Neural cell (in vitro differentiated cells): ENCODE results near the gene CAPN9. TPM values are rescaled to one million over a fixed set of nuclear protein-coding genes. Genes with fewer than 3 reads are reported as not detected.

ENCODE experiments used
- H2AFZ ChIP-seq: fragments of 200-600, 300-800 bp; sonication (generic), shearing (Covaris generic); 2 replicates; pipeline ENCODE4 v1.6.0; 2014; ENCODE audit warnings: low read depth, mild to moderate bottlenecking, antibody characterized with exemption, low read length, moderate library complexity
- H3F3A ChIP-seq: fragments of 200-600 bp; shearing (Covaris generic); 2 replicates; pipeline ENCODE4 v1.6.1; 2016; ENCODE audit warnings: mild to moderate bottlenecking, moderate library complexity, mixed read lengths, antibody characterized with exemption, low read length; ENCODE audit not compliant: insufficient read depth, poor library complexity, severe bottlenecking
- H3K27ac ChIP-seq: fragments of 200-600, 300-800 bp; sonication (generic), shearing (Covaris generic); 2 replicates; pipeline ENCODE4 v1.5.1; 2014; ENCODE audit warnings: mild to moderate bottlenecking, low read length, moderate library complexity
- H3K27me3 ChIP-seq: fragments of 300-800, 200-600 bp; sonication (generic), shearing (Covaris generic); 2 replicates; pipeline ENCODE4 v1.6.0; 2014; ENCODE audit warnings: mild to moderate bottlenecking, low read depth, low read length, moderate library complexity; ENCODE audit not compliant: insufficient read depth
- H3K36me3 ChIP-seq: fragments of 300-800, 200-600 bp; sonication (generic), shearing (Covaris generic); 2 replicates; pipeline ENCODE4 v1.5.1; 2014; ENCODE audit warnings: mild to moderate bottlenecking, antibody characterized with exemption, low read length, moderate library complexity; ENCODE audit not compliant: insufficient read depth
- H3K4me2 ChIP-seq: fragments of 300-800, 200-600 bp; sonication (generic), shearing (Covaris generic); 2 replicates; pipeline ENCODE4 v1.6.0; 2014; ENCODE audit warnings: mild to moderate bottlenecking, low read length
- H3K4me3 ChIP-seq: fragments of 300-800, 200-600 bp; sonication (generic), shearing (Covaris generic); 2 replicates; pipeline ENCODE4 v1.5.1; 2014; ENCODE audit warnings: mild to moderate bottlenecking, low read length, moderate library complexity
- H3K79me2 ChIP-seq: fragments of 200-600 bp; shearing (Covaris generic); replicated peaks from 2 replicates; pipeline ENCODE4 v1.6.0; 2014; ENCODE audit warnings: mild to moderate bottlenecking, low read length, moderate library complexity; ENCODE audit not compliant: insufficient read depth
- H3K9ac ChIP-seq: fragments of 300-800, 200-600 bp; sonication (generic), shearing (Covaris generic); 2 replicates; pipeline ENCODE4 v1.6.1; 2016; ENCODE audit warnings: mild to moderate bottlenecking, low read length, mixed read lengths
- H3K9me2 ChIP-seq: fragments of 200-600 bp; shearing (Covaris generic); 2 replicates; pipeline ENCODE4 v1.6.1; 2016; ENCODE audit warnings: mild to moderate bottlenecking, low read length, mixed read lengths; ENCODE audit not compliant: insufficient read depth
- H3K9me3 ChIP-seq: fragments of 200-600, 300-800 bp; sonication (generic), shearing (Covaris generic); 2 replicates; pipeline ENCODE4 v1.6.1; 2016; ENCODE audit warnings: mild to moderate bottlenecking, mixed run types, low read length, moderate library complexity, mixed read lengths
- H4K20me1 ChIP-seq: fragments of 200-600 bp; shearing (Covaris generic); 2 replicates; pipeline ENCODE4 v1.6.1; 2016; ENCODE audit warnings: mild to moderate bottlenecking, mixed run types; ENCODE audit not compliant: insufficient read depth
- EP300 ChIP-seq: fragments of 450-650 bp; conservative IDR thresholded peaks from 2 replicates; pipeline ENCODE4 v1.6.1; 2014; ENCODE audit warnings: antibody characterized with exemption, mild to moderate bottlenecking, moderate library complexity; ENCODE audit not compliant: poor library complexity, severe bottlenecking
- EZH2 ChIP-seq: fragments of 200-600, 300-800 bp; shearing (Covaris generic), sonication (generic); IDR thresholded peaks from 2 replicates; pipeline ENCODE4 v1.6.1; 2014; ENCODE audit warnings: antibody characterized with exemption, low read length, borderline replicate concordance, mild to moderate bottlenecking; ENCODE audit not compliant: insufficient read depth, poor library complexity, severe bottlenecking
- MXI1 ChIP-seq: fragments of 450-650 bp; conservative IDR thresholded peaks from 2 replicates; pipeline ENCODE4 v1.6.1; 2014; ENCODE audit warnings: antibody characterized with exemption, mild to moderate bottlenecking; ENCODE audit not compliant: poor library complexity, severe bottlenecking
- POLR2AphosphoS5 ChIP-seq: IDR thresholded peaks from 2 replicates; pipeline ENCODE4 v1.6.1; 2012
- RAD21 ChIP-seq: fragments of 450-650 bp; conservative IDR thresholded peaks from 2 replicates; pipeline ENCODE4 v1.6.1; 2014; ENCODE audit warnings: antibody characterized with exemption, mild to moderate bottlenecking, moderate library complexity
- SMC3 ChIP-seq: fragments of 450-650 bp; conservative IDR thresholded peaks from 2 replicates; pipeline ENCODE4 v1.6.1; 2014; ENCODE audit warnings: antibody characterized with exemption, mild to moderate bottlenecking, moderate library complexity; ENCODE audit not compliant: poor library complexity
- TAF1 ChIP-seq: IDR thresholded peaks from 2 replicates; pipeline ENCODE4 v1.6.1; 2012; ENCODE audit warnings: low read depth
- polyA plus RNA-seq: library from polyadenylated mRNA; depleted of rRNA; stranded (reverse); fragments of >200 nt; gene quantifications from 2 replicates; pipeline ENCODE4 v1.2.3, GENCODE V29; 2014
- TF ChIP-seq, protein P1 (sequence below): fragments of 450-650 bp; IDR thresholded peaks from 2 replicates; pipeline ENCODE4 v1.5.1; 2014; ENCODE audit warnings: antibody characterized with exemption, mild to moderate bottlenecking, moderate library complexity; ENCODE audit not compliant: poor library complexity, severe bottlenecking
- TF ChIP-seq, protein P2 (sequence below): IDR thresholded peaks from 2 replicates; pipeline ENCODE4 v1.6.1; 2012; ENCODE audit warnings: borderline replicate concordance

CAPN9 gene
- polyA plus RNA-seq, 1 donor from 2014 or later: 0.14 TPM

DNA sequence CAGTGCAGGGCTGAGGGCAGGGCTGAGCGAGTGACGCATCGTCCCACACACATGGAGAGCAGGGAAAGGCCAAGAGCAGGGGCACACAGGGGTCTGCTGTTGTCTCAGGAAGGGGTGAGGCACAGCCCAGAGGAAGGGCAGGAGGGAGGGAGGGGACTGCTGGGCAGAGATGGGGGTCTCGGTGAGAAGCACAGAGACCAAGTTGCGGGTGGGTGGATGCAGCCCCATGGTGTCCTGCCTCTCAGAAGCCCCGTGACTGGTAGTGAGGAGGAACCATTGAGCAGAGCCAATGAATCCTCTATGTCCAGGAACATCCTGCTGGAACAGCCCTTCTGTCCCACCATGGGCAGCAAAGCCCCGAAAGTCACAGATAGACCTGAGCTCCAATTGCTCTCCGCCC lies 103.4 kb downstream of the CAPN9 start:
- H3K27ac ChIP-seq: no peak overlapping the region
- H3K9me2 ChIP-seq: no peaks in the 10 kb centered on the region
- H3K79me2 ChIP-seq: no peaks in the 10 kb centered on the region
- H3K9me3 ChIP-seq: no peaks in the 10 kb centered on the region
- H3K27me3 ChIP-seq: no peaks in the 10 kb centered on the region
- no peak overlapping the region for H3K4me3 ChIP-seq
- peaks cover 8% of the 10 kb centered on the region for H3K36me3 ChIP-seq
- H2AFZ ChIP-seq: no peak overlapping the region
- no peak for TF ChIP-seq POLR2AphosphoS5
- no peak for TF ChIP-seq RAD21
- TF ChIP-seq, protein P1, sequence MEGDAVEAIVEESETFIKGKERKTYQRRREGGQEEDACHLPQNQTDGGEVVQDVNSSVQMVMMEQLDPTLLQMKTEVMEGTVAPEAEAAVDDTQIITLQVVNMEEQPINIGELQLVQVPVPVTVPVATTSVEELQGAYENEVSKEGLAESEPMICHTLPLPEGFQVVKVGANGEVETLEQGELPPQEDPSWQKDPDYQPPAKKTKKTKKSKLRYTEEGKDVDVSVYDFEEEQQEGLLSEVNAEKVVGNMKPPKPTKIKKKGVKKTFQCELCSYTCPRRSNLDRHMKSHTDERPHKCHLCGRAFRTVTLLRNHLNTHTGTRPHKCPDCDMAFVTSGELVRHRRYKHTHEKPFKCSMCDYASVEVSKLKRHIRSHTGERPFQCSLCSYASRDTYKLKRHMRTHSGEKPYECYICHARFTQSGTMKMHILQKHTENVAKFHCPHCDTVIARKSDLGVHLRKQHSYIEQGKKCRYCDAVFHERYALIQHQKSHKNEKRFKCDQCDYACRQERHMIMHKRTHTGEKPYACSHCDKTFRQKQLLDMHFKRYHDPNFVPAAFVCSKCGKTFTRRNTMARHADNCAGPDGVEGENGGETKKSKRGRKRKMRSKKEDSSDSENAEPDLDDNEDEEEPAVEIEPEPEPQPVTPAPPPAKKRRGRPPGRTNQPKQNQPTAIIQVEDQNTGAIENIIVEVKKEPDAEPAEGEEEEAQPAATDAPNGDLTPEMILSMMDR: no peak
- no peak for TF ChIP-seq EP300
- no peak for TF ChIP-seq TAF1
- no peak for TF ChIP-seq MXI1
- TF ChIP-seq, protein P2, sequence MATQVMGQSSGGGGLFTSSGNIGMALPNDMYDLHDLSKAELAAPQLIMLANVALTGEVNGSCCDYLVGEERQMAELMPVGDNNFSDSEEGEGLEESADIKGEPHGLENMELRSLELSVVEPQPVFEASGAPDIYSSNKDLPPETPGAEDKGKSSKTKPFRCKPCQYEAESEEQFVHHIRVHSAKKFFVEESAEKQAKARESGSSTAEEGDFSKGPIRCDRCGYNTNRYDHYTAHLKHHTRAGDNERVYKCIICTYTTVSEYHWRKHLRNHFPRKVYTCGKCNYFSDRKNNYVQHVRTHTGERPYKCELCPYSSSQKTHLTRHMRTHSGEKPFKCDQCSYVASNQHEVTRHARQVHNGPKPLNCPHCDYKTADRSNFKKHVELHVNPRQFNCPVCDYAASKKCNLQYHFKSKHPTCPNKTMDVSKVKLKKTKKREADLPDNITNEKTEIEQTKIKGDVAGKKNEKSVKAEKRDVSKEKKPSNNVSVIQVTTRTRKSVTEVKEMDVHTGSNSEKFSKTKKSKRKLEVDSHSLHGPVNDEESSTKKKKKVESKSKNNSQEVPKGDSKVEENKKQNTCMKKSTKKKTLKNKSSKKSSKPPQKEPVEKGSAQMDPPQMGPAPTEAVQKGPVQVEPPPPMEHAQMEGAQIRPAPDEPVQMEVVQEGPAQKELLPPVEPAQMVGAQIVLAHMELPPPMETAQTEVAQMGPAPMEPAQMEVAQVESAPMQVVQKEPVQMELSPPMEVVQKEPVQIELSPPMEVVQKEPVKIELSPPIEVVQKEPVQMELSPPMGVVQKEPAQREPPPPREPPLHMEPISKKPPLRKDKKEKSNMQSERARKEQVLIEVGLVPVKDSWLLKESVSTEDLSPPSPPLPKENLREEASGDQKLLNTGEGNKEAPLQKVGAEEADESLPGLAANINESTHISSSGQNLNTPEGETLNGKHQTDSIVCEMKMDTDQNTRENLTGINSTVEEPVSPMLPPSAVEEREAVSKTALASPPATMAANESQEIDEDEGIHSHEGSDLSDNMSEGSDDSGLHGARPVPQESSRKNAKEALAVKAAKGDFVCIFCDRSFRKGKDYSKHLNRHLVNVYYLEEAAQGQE: no peak
- no peak for TF ChIP-seq SMC3
- TF ChIP-seq EZH2: no peak
- no peak overlapping the region for H3K9ac ChIP-seq
- no peak overlapping the region for H3K4me2 ChIP-seq
- no peaks in the 10 kb centered on the region for H3F3A ChIP-seq
- H4K20me1 ChIP-seq: no peaks in the 10 kb centered on the region

DNA sequence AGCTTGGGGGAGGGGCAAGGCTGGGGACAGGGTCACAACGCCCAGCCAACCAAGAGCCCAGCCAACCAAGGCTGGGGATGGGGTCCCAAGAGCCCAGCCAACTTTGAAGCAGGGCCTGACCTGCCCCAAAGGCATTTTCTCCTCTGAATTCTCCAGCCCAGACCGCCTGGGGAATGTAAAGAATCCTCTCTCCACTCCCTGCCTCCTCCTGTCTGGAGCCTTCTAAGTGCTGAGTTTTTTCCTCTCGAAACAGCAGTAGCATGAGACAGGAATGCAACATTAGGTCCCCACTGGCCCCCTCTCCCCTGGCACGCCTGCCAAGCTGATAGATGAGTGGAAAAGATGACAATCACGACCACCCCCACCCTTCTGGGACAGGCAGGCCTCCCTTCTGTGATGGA lies 104.1 kb downstream of the CAPN9 start:
- Histone ChIP-seq H3K4me3 (no peak overlapping the region), H4K20me1 (no peaks in the 10 kb centered on the region), H3K36me3 (peaks cover 8% of the 10 kb centered on the region), H3K27ac (no peak overlapping the region), H3K79me2 (no peaks in the 10 kb centered on the region), H3K4me2 (no peak overlapping the region), H2AFZ (no peak overlapping the region), H3K9me3 (no peaks in the 10 kb centered on the region), H3F3A (no peaks in the 10 kb centered on the region), H3K9ac (no peak overlapping the region), H3K9me2 (no peaks in the 10 kb centered on the region), H3K27me3 (no peaks in the 10 kb centered on the region)
- TF ChIP-seq MXI1: no peak
- TF ChIP-seq TAF1: no peak
- no peak for TF ChIP-seq RAD21
- TF ChIP-seq EP300: no peak
- TF ChIP-seq EZH2: no peak
- no peak for TF ChIP-seq POLR2AphosphoS5
- TF ChIP-seq SMC3: no peak
- TF ChIP-seq, protein P1: no peak
- TF ChIP-seq, protein P2: no peak
